H1 (cell line): ENCODE results near the gene FOXO1. TPM values are rescaled to one million over a fixed set of nuclear protein-coding genes. Genes with fewer than 3 reads are reported as not detected.

ENCODE experiments used
- CTCF ChIA-PET: fragments of 300-600 bp; sonication (Branson Sonifier 250); formaldehyde crosslinking; loops from one replicate; lab custom pipeline; 2021; ENCODE audit not compliant: partially characterized antibody; lab: Charles Lee
- POLR2A ChIA-PET: fragments of 300-600 bp; sonication (Branson Sonifier 250); formaldehyde crosslinking; loops from one replicate; lab custom pipeline; 2021; ENCODE audit warnings: inconsistent platforms; ENCODE audit not compliant: partially characterized antibody; lab: Charles Lee
- DNase-seq, 2 experiments: peaks; one replicate each; pipeline versions ENCODE4 v3.0.0 to v3.0.0-alpha.2; 2010 to 2022; ENCODE audit warnings: low spot score in 2 of 2, low read depth in 1 of 2, mixed read lengths in 1 of 2
- FAIRE-seq: peaks from 2 replicates; lab custom pipeline; 2011; peaks lifted over from hg19 to GRCh38; lab: Jason Lieb, UNC
- H2AFZ ChIP-seq: 2 replicates; pipeline ENCODE4 v1.8.1; 2012; ENCODE audit warnings: low read length, inconsistent platforms
- H2AK5ac ChIP-seq: 2 replicates; pipeline ENCODE4 v1.6.1; 2013; ENCODE audit warnings: low read depth, low read length
- H2BK120ac ChIP-seq: replicated peaks from 2 replicates; pipeline ENCODE3; 2013; ENCODE audit warnings: low read depth, low read length, inconsistent platforms
- H2BK12ac ChIP-seq: 2 replicates; pipeline ENCODE4 v1.6.1; 2013; ENCODE audit warnings: low read depth, low read length
- H2BK15ac ChIP-seq: 2 replicates; pipeline ENCODE4 v1.6.1; 2013; ENCODE audit warnings: low read length
- H2BK20ac ChIP-seq: 2 replicates; pipeline ENCODE4 v1.6.1; 2013; ENCODE audit warnings: low read length
- H2BK5ac ChIP-seq: 2 replicates; pipeline ENCODE4 v1.6.1; 2013; ENCODE audit warnings: low read depth, low read length
- H3K14ac ChIP-seq: 2 replicates; pipeline ENCODE4 v1.6.1; 2013; ENCODE audit warnings: inconsistent platforms; ENCODE audit not compliant: insufficient read length
- H3K18ac ChIP-seq: 2 replicates; pipeline ENCODE4 v1.6.1; 2013; ENCODE audit warnings: low read length; ENCODE audit errors: extremely low read depth
- H3K23ac ChIP-seq: 2 replicates; pipeline ENCODE4 v1.6.1; 2013; ENCODE audit warnings: inconsistent platforms; ENCODE audit not compliant: insufficient read length
- H3K23me2 ChIP-seq: 2 replicates; pipeline ENCODE4 v1.6.1; 2013; ENCODE audit warnings: low read depth, low read length
- H3K27ac ChIP-seq: 2 replicates; pipeline ENCODE4 v1.6.1; 2011; ENCODE audit warnings: low read depth, low read length, inconsistent platforms
- H3K27me3 ChIP-seq, 4 experiments: replicated peaks in 1 of 4; 1 replicate in 1 of 4; 2 replicates in 3 of 4; pipeline versions ENCODE4 v1.6.1 to v1.8.1; 2011 to 2013; ENCODE audit warnings: low read length in 3 of 4, mild to moderate bottlenecking in 3 of 4, inconsistent platforms in 2 of 4, mixed read lengths in 2 of 4, moderate library complexity in 1 of 4; ENCODE audit not compliant: control insufficient read depth in 3 of 4, insufficient read depth in 3 of 4; ENCODE audit errors: extremely low read depth in 1 of 4
- H3K36me3 ChIP-seq, 4 experiments: 2 replicates each; pipeline versions ENCODE4 v1.6.1 to v1.8.1; 2011 to 2013; ENCODE audit warnings: mild to moderate bottlenecking in 4 of 4, low read length in 3 of 4, moderate library complexity in 2 of 4, control low read depth in 1 of 4, inconsistent platforms in 1 of 4; ENCODE audit not compliant: insufficient read depth in 4 of 4, control insufficient read depth in 2 of 4
- H3K4ac ChIP-seq: replicated peaks from 2 replicates; pipeline ENCODE3; 2013; ENCODE audit warnings: low read length, low read depth, mixed read lengths, inconsistent platforms; ENCODE audit not compliant: insufficient read length
- H3K4me1 ChIP-seq, 4 experiments: replicated peaks in 1 of 4; 1 replicate in 1 of 4; 2 replicates in 3 of 4; pipeline versions ENCODE4 v1.6.1 to v1.8.1; 2011 to 2013; ENCODE audit warnings: low read length in 3 of 4, inconsistent platforms in 2 of 4, mixed read lengths in 1 of 4; ENCODE audit not compliant: insufficient read depth in 4 of 4, control insufficient read depth in 3 of 4
- H3K4me2 ChIP-seq, 2 experiments: 2 replicates each; pipeline versions ENCODE4 v1.6.1 to v1.8.1; 2011 to 2013; ENCODE audit warnings: low read depth in 2 of 2, low read length in 2 of 2, control low read depth in 1 of 2, inconsistent platforms in 1 of 2, mild to moderate bottlenecking in 1 of 2; ENCODE audit not compliant: insufficient read depth in 1 of 2
- H3K4me3 ChIP-seq, 4 experiments: fragments of 200-600, 300-600 bp in 1 of 4; sonication (generic), shearing (Covaris generic), sonication (Bioruptor Twin) in 1 of 4; 2 replicates each; pipeline versions ENCODE4 v1.5.1 to v1.8.1; 2011 to 2016; ENCODE audit warnings: low read length in 4 of 4, low read depth in 3 of 4, control low read depth in 2 of 4, inconsistent platforms in 2 of 4, mild to moderate bottlenecking in 2 of 4, mixed read lengths in 1 of 4, moderate library complexity in 1 of 4; ENCODE audit not compliant: insufficient read depth in 2 of 4; ENCODE audit errors: extremely low read depth in 1 of 4
- H3K56ac ChIP-seq: replicated peaks from 2 replicates; pipeline ENCODE3; 2013; ENCODE audit warnings: low read depth, mild to moderate bottlenecking, mixed read lengths, low read length, inconsistent platforms; ENCODE audit not compliant: insufficient read length
- H3K79me1 ChIP-seq: 2 replicates; pipeline ENCODE4 v1.6.1; 2013; ENCODE audit warnings: low read depth, low read length, control low read depth
- H3K79me2 ChIP-seq, 2 experiments: 2 replicates each; pipeline versions ENCODE4 v1.6.1 to v1.8.1; 2012 to 2013; ENCODE audit warnings: low read length in 2 of 2, mild to moderate bottlenecking in 2 of 2, inconsistent platforms in 1 of 2; ENCODE audit not compliant: insufficient read depth in 2 of 2, control insufficient read depth in 1 of 2
- H3K9ac ChIP-seq, 4 experiments: replicated peaks in 1 of 4; 1 replicate in 1 of 4; 2 replicates in 3 of 4; pipeline versions ENCODE4 v1.6.1 to v1.8.1; 2011 to 2013; ENCODE audit warnings: low read depth in 3 of 4, low read length in 3 of 4, control low read depth in 2 of 4, mild to moderate bottlenecking in 2 of 4, moderate library complexity in 2 of 4, inconsistent platforms in 1 of 4; ENCODE audit errors: extremely low read depth in 1 of 4
- H3K9me3 ChIP-seq, 2 experiments: 2 replicates each; pipeline versions ENCODE4 v1.6.1 to v1.8.1; 2012 to 2013; ENCODE audit warnings: mild to moderate bottlenecking in 2 of 2, moderate library complexity in 2 of 2, control low read depth in 1 of 2, inconsistent platforms in 1 of 2, low read depth in 1 of 2, low read length in 1 of 2, mixed read lengths in 1 of 2; ENCODE audit not compliant: insufficient read depth in 2 of 2
- H4K20me1 ChIP-seq, 2 experiments: replicated peaks in 1 of 2; 2 replicates each; pipeline versions ENCODE3 to v1.8.1; 2011 to 2013; ENCODE audit warnings: inconsistent platforms in 2 of 2, low read length in 2 of 2, mild to moderate bottlenecking in 1 of 2; ENCODE audit not compliant: insufficient read depth in 2 of 2, control insufficient read depth in 1 of 2
- H4K5ac ChIP-seq: 2 replicates; pipeline ENCODE4 v1.6.1; 2013; ENCODE audit warnings: low read length, low read depth, mixed read lengths, inconsistent platforms; ENCODE audit not compliant: insufficient read length
- H4K8ac ChIP-seq: 2 replicates; pipeline ENCODE4 v1.8.0; 2013; ENCODE audit warnings: mild to moderate bottlenecking, moderate library complexity, low read length, inconsistent platforms; ENCODE audit not compliant: insufficient read depth; ENCODE audit errors: extremely low read depth
- H4K91ac ChIP-seq: replicated peaks from 2 replicates; pipeline ENCODE3; 2013; ENCODE audit warnings: low read length, mixed read lengths, inconsistent platforms; ENCODE audit not compliant: insufficient read length
- EGR1 ChIP-seq: IDR thresholded peaks from 2 replicates; pipeline ENCODE4 v1.6.1; 2011; ENCODE audit warnings: low read depth, low read length, borderline replicate concordance
- POLR2A ChIP-seq, 2 experiments: IDR thresholded peaks; 1 replicate in 1 of 2; 2 replicates in 1 of 2; pipeline ENCODE4 v1.6.1; 2011; ENCODE audit warnings: low read depth in 2 of 2, low read length in 2 of 2, mild to moderate bottlenecking in 2 of 2; ENCODE audit errors: control extremely low read depth in 1 of 2
- SP1 ChIP-seq: IDR thresholded peaks from 2 replicates; pipeline ENCODE4 v1.6.1; 2011; ENCODE audit warnings: low read depth, low read length
- ZNF274 ChIP-seq: IDR thresholded peaks from 2 replicates; pipeline ENCODE4 v1.7.0; 2012; ENCODE audit warnings: low read length, borderline replicate concordance; ENCODE audit errors: extremely low read depth
- WGBS, 2 experiments: shearing (Covaris generic) in 1 of 2; methylation state at CpG; one replicate each; pipeline versions ENCODE4 v1.1.6 to v1.1.7; 2013 to 2015; ENCODE audit warnings: low lambda C conversion rate in 2 of 2, mixed read lengths in 2 of 2, inconsistent platforms in 1 of 2, low coverage in 1 of 2, missing lambda C conversion rate in 1 of 2; ENCODE audit not compliant: insufficient replicate concordance in 2 of 2, insufficient coverage in 1 of 2, insufficient read length in 1 of 2; ENCODE audit errors: extremely low coverage in 1 of 2, missing lambda C conversion rate in 1 of 2; 5-methylcytosine and 5-hydroxymethylcytosine counted together
- polyA plus RNA-seq, 7 experiments: library from polyadenylated mRNA; depleted of rRNA in 3 of 7; stranded (reverse) in 5 of 7; unstranded in 2 of 7; fragments of >200 nt in 5 of 7; fragments of 200-250 nt in 2 of 7; gene quantifications; 1 replicate in 5 of 7; 2 replicates in 1 of 7; 4 replicates in 1 of 7; pipeline versions ENCODE4 v1.2.1 to v1.2.3, GENCODE V29; 2011 to 2013; ENCODE audit warnings: missing spikeins in 2 of 7, mixed read lengths in 2 of 7
- total RNA-seq: library from RNA; stranded (reverse); fragmentation: NEBNext Ultra II Directional; extraction: Animal tissue kit (Norgen Biotek cat#: 25700); gene quantifications from 2 replicates; pipeline ENCODE4 v1.2.1, GENCODE V29; 2021

Gene FOXO1
- total and polyA plus RNA-seq, 2 of the 8 experiments (the other 6 are each of a cell fraction or from before 2014, with no cell fraction given) = 35.3 to 56.9 TPM

GRCh38 chr13:40600149-40600751, 66.2 kb downstream of the FOXO1 start:
- Histone ChIP-seq H2AK5ac (no peak overlapping the region), H4K8ac (no peak overlapping the region), H3K4ac (no peak overlapping the region), H3K27me3 (no peaks in the 10 kb centered on the region), H3K4me3 (no peak overlapping the region; a peak in 1 of 8 replicates), H3K4me1 (peaks cover 13 to 21% (median 14%) of the 10 kb centered on the region in 4 experiments), H4K20me1 (peaks cover 25 to 47% of the 10 kb centered on the region in 2 experiments), H2BK12ac (no peak overlapping the region), H3K79me1 (peaks cover 16% of the 10 kb centered on the region), H3K14ac (no peak overlapping the region), H2BK120ac (no peak overlapping the region), H4K5ac (no peak overlapping the region), H2BK15ac (no peak overlapping the region), H3K9me3 (no peaks in the 10 kb centered on the region), H3K18ac (no peak overlapping the region), H3K79me2 (peaks cover 26 to 100% of the 10 kb centered on the region in 2 experiments; a peak in 3 of 4 replicates), H4K91ac (no peak overlapping the region), H3K36me3 (no peaks in the 10 kb centered on the region), H3K27ac (no peak overlapping the region), H3K23ac (no peak overlapping the region), H3K4me2 (peak overlapping the region in 1 of 2 experiments; percentile 6; a peak in 1 of 4 replicates), H2BK5ac (no peak overlapping the region), H2BK20ac (no peak overlapping the region), H3K23me2 (no peaks in the 10 kb centered on the region), H3K56ac (no peak overlapping the region), H3K9ac (no peak overlapping the region), H2AFZ (no peak overlapping the region)
- ChIA-PET CTCF (interaction anchor here (0.5 kb wide), 1 partner anchor 902 kb away, joined by 6 read pairs; no protein-coding TSS in a partner anchor), POLR2A (interaction anchor here (0.6 to 1.9 kb wide), 5 partner anchors 10 to 68 kb away, joined by 3 to 4 read pairs (median 3); no protein-coding TSS in a partner anchor)
- FAIRE-seq (no peak), DNase-seq (no peak)
- 89% methylated on average over 5 of the region's 5 CpGs; no CpG with 5 or more reads in 1 of the 2 experiments for WGBS, 2 experiments
- TF ChIP-seq POLR2A (IDR thresholded peaks at IDR 0.05; ENCODE audit: control extremely low read depth in 1 of 2, low read depth in 2 of 2, low read length in 2 of 2) (peak in 1 of 2 experiments; percentile 18; a peak in 1 of 3 replicates), SP1 (no peak), EGR1 (no peak), ZNF274 (no peak)
